ENCODE measurements around the gene IL1RN. TPM values are rescaled to one million over a fixed set of nuclear protein-coding genes. Genes with fewer than 3 reads are reported as not detected.

The IL1RN gene
- total and polyA plus RNA-seq, 8 donors: 0.37 to 3.1 (median 1.4) TPM; not detected in 1

DNA sequence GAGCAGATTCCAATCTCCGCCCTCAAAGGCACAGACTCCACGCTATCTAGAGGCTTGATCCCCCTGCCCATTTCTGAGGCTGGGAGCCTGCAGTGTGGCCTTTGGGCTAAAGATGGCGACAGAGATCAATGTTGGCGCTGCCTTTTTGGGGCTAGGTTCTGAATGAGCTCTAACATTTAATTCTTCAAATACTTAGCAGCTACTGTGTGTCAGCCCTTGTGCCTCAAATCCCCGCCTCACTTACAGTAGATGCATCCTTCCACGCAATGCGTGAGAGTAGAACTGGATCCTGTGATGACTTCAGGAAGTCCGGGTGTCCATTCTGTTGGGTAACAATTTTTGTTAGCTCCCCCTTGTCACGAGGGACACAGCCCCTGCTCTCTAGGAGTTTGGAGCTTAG, 47.3 kb upstream of the IL1RN start:
- intact Hi-C loops (cut with DNase I): no loop called here
- H3K27me3 ChIP-seq: no peaks in the 10 kb centered on the region
- DNase-seq: no peak
- peak in 2 of 4 donors; percentile 30 to 46 for ATAC-seq
- 63 to 64% methylated on average over 9 of the region's 9 CpGs for WGBS, 2 donors
- no peaks in the 10 kb centered on the region for H3K4me1 ChIP-seq
- no peak overlapping the region for H3K4me3 ChIP-seq
- H3K27ac ChIP-seq: no peak overlapping the region
- no peak for FAIRE-seq
- H3K9me3 ChIP-seq: no peaks in the 10 kb centered on the region
- H3K36me3 ChIP-seq: no peaks in the 10 kb centered on the region
- TF ChIP-seq, protein P1, sequence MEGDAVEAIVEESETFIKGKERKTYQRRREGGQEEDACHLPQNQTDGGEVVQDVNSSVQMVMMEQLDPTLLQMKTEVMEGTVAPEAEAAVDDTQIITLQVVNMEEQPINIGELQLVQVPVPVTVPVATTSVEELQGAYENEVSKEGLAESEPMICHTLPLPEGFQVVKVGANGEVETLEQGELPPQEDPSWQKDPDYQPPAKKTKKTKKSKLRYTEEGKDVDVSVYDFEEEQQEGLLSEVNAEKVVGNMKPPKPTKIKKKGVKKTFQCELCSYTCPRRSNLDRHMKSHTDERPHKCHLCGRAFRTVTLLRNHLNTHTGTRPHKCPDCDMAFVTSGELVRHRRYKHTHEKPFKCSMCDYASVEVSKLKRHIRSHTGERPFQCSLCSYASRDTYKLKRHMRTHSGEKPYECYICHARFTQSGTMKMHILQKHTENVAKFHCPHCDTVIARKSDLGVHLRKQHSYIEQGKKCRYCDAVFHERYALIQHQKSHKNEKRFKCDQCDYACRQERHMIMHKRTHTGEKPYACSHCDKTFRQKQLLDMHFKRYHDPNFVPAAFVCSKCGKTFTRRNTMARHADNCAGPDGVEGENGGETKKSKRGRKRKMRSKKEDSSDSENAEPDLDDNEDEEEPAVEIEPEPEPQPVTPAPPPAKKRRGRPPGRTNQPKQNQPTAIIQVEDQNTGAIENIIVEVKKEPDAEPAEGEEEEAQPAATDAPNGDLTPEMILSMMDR (IDR thresholded peaks at IDR 0.05): peak in 3 of 4 donors; percentile 7 to 22 (median 14)

DNA sequence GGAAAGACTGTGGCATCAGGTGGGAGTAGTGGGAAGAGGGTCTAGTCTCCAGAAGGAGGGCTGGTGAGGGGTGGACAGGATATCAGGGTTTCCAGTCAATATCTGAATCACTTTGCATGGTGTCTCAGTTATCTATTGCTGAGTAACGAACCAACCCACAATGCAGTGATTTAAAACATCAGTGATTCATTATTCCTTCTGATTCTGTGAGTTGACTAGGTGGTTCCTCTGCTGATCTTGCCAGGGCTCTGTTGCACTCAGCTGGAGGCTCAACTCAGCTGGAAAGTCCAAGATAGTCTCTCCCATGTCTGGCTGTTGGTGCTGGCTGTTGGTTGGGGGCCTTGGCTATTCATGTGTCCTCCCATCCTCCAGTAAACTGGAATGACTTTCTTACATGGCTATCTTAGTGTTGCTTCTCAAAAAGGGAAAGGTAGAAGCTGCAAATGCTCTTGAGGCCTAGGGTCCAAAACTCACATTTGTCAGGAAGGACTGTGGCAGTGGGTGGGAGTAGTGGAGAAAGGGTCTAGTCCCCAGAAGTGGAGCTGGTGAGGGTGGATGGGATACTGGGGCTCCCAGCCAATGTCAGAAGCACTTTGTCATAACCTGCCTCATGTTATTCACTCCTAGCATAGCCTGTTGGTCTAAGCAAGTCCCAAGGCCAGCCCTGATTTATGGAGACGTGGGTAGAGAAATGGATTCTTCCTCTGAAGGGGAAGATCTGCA, 45.7 kb upstream of the IL1RN start:
- no peak for ATAC-seq
- no peak for FAIRE-seq
- H3K4me3 ChIP-seq: no peak overlapping the region
- no peaks in the 10 kb centered on the region for H3K9me3 ChIP-seq
- intact Hi-C loops (cut with DNase I): no loop called here
- H3K4me1 ChIP-seq: no peaks in the 10 kb centered on the region
- no peak overlapping the region for H3K27ac ChIP-seq
- no peaks in the 10 kb centered on the region for H3K27me3 ChIP-seq
- DNase-seq: no peak
- H3K36me3 ChIP-seq: no peaks in the 10 kb centered on the region
- TF ChIP-seq, protein P1 (IDR thresholded peaks at IDR 0.05): no peak
- WGBS, 2 donors: 74 to 86% methylated on average over 2 of the region's 2 CpGs

DNA sequence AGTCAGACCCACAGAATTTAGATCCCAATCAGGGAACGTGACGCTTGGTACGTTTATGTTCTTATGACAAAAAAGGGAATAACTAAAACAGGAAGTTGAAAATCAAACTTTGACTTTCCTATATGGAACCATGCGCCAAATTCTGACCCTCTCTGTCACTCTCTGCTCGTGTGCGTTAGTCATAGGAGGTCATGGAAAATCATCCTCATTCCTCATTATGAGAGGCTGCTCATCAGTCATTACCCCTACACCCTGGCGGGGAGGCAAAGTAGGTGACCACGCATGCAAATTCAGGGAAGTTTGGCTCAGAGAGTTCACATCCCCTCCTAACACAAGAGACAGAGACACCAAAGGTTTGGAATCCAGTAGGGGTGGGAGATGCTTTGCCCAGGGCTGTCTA, 44.1 kb upstream of the IL1RN start:
- intact Hi-C loops (cut with DNase I): no loop called here
- ATAC-seq (peak in 2 of 4 donors; percentile 27 to 57), DNase-seq (no peak), FAIRE-seq (no peak)
- no peaks in the 10 kb centered on the region for H3K27me3 ChIP-seq
- WGBS, 2 donors: 68 to 80% methylated on average over 8 of the region's 8 CpGs
- no peak overlapping the region for H3K27ac ChIP-seq
- TF ChIP-seq, protein P1 (IDR thresholded peaks at IDR 0.05): no peak
- no peaks in the 10 kb centered on the region for H3K9me3 ChIP-seq
- H3K36me3 ChIP-seq: no peaks in the 10 kb centered on the region
- no peaks in the 10 kb centered on the region for H3K4me1 ChIP-seq
- no peak overlapping the region for H3K4me3 ChIP-seq

DNA sequence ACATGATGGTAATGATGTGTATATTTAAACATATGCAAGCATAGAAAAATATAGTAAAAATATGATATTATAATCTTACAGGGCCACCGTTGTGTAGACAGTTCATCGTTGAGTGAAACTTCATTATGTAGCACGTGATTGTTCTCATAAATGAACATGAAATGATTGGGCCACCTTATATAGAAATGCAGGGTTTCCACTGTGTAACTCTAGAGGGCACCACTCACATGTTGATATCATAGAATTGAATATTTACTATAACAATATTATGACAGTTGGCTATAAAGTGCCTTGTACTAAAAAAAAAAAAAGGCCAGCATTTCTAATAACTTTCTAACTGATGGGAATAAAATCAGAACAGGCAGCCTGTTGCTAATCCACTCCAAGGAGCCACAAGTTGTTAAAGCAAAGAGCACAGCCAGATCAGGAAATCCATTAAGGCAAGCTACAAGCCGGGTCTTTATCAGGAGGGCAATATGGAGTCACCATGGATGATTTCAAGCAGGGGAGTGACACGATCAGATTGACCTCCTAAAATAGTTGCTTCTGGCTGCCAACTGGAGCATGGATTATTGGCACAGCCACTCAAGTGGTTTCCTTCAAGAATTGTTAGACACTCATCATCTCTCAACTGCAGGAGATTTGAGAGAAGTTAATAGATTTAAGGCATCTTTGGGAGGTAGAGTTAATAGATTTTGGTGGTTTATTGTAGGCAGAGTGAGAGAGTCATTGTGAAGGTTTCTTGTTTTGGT, 43.0 kb upstream of the IL1RN start:
- Histone ChIP-seq H3K36me3 (no peaks in the 10 kb centered on the region), H3K4me1 (no peaks in the 10 kb centered on the region), H3K27me3 (no peaks in the 10 kb centered on the region), H3K27ac (no peak overlapping the region), H3K4me3 (no peak overlapping the region), H3K9me3 (no peaks in the 10 kb centered on the region)
- TF ChIP-seq, protein P1 (IDR thresholded peaks at IDR 0.05): peak in 2 of 4 donors; percentile 10 to 18
- WGBS, 2 donors: 37 to 45% methylated on average over 5 of the region's 5 CpGs
- FAIRE-seq (no peak), ATAC-seq (peak in 3 of 4 donors; percentile 62 to 80 (median 66)), DNase-seq (no peak)
- intact Hi-C loops (cut with DNase I): no loop called here

DNA sequence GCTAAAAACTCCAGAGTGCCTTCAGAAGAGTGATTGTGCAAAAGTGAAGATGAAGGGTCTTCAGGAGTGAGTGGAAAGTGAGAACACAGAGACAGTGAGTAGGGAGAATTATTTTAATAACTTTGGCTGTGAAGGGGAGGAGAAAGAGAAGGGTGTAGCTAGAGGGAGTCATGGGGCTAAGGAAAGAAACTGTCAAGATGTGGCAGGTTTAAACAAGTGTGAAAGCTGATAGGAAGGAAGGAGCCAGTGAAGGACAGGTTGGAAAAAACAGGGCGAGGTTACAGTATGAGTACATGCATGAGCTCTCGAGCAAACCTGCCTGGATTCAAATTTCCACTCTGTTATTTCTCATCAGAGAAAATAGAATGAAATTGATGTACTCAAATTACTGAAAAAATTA, 41.9 kb upstream of the IL1RN start:
- intact Hi-C loops (cut with DNase I): no loop called here

More for the DNA sequence above, 41.9 kb upstream of the IL1RN start:
- H3K9me3 ChIP-seq: no peaks in the 10 kb centered on the region
- WGBS, 2 donors: 66 to 72% methylated on average over 2 of the region's 2 CpGs
- H3K27me3 ChIP-seq: no peaks in the 10 kb centered on the region
- no peaks in the 10 kb centered on the region for H3K36me3 ChIP-seq
- ATAC-seq: no peak
- no peak overlapping the region for H3K4me3 ChIP-seq
- DNase-seq: no peak
- H3K4me1 ChIP-seq: no peaks in the 10 kb centered on the region
- no peak for FAIRE-seq
- H3K27ac ChIP-seq: no peak overlapping the region
- TF ChIP-seq, protein P1 (IDR thresholded peaks at IDR 0.05): no peak
